ENCODE measurements around the gene SPTBN5.

SPTBN5 gene

GRCh38 chr15:41926185-41927056 is 32.6 kb upstream of the SPTBN5 start:
- no peak for DNase-seq

DNA sequence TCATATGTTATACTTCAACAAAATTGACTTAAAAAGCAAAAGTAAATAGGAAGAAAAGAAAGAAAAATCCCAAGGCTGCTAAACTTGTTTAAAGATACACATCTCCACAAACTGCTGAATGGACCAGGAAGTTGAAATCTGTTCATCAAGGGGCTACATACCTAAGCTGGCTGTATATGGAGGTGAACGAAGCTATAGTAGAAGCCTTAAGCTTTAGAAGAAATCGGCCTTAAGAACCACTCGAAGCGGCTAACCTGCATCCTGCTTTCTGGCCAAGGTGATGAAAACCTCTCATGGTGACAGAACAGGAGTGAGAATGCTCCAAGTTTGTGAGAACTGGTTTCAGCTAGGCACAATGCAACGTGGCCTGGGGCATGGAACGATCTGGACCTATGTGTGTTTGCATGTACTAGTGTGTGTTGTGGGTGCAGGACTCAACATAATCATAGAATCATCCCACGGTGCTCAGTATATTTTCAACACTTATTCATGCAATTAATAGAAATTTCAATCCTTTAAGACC is 31.3 kb upstream of the SPTBN5 start:
- DNase-seq: no peak

DNA sequence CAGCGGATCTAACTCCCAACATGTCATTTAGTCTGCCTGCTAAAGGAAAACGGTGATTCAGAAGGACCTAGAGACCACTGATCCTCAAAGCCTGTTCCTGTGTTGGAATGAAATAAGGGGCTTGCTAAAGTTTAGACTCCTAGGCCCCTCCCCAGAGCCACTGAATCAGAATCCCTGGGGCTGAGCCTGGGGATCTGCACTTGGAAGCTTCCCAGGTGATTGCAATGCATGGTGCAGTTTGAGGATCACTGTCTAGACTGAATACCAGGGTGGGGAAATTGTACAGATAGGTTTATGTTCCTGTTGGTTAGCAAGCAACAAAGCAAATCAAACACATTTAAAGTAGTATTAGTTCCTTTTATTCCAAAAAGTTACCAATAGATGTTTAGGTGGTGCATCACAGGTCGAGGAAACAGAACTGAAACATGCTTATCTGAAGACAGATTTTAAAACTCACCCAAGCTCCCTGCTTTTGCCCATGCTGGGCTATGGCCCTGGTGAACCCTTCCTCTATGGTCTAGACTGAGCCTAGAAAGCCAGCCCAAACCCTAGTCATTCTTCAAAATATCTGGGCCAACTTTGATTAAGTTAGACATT is 29.6 kb upstream of the SPTBN5 start:
- DNase-seq: no peak

GRCh38 chr15:41922353-41922752 is 28.5 kb upstream of the SPTBN5 start:
- DNase-seq: no peak

GRCh38 chr15:41921639-41922038 is 27.8 kb upstream of the SPTBN5 start:
- DNase-seq: no peak

GRCh38 chr15:41921167-41921566 is 27.3 kb upstream of the SPTBN5 start:
- DNase-seq: no peak

GRCh38 chr15:41919954-41920538 is 26.2 kb upstream of the SPTBN5 start:
- no peak for DNase-seq

DNA sequence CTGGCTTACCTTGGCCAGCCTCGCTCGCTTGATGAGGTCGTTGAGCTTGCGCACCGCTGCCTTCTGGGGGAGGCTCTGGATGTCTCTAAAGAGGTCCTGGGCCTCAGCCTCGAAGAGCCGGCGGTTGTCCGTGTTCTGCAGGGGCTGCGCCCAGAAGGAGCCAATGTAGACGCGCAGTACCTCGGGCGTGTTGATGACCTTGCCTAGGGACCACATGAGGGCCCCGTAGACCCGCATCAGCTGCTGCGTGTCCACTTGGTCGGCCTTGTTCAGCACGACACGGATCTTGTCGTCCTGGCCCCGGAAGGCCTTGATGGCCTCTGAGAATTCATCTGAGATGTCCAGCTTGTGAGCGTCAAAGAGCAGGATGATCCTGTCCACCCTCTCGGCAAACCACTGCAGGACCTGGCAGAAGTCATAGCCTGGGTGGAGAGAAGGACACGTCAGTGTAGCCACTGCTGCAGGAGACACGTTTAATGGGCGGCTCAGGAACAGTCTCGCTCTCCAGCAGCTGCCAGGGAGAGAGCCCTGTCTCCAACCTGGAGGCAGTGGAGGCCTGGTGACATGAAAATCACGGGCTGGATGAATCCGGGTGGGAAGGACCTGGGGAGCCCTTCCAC is 25.5 kb upstream of the SPTBN5 start:
- no peak for DNase-seq

- DNase-seq: no peak
Measured at GRCh38 chr15:41918506-41919126, 24.8 kb upstream of the SPTBN5 start.

DNA sequence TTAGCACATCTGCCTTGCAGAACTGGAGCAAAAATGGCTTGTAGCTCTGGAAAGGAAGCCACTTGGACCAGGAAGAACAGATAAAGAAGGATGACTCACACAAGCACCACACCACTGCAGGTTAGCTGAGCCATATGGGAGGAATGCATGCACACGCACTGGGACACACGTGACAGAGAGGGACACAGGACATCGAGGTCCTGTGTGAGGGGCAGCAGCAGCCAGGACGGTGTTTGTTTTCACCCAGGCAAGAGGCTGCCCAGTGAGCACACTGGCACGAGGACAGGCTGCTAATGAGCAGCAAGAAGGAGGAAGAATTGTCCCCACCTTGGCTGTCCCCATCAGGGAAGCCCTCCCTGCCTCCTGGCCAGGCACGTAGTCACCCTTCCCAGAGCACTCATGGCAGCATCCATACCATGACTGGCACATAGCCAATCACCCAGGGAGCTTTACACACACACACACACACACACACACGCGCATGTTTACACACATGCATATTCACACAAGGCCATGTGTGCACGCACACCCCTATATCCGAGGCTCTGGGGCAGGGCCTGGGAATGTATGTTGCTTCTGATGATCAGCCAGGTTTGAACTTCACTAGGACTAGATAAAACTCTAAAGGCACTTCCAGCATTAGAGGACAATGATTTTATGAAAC is 24.0 kb upstream of the SPTBN5 start:
- DNase-seq: no peak

- DNase-seq: no peak
Measured at GRCh38 chr15:41915255-41915994, 21.6 kb upstream of the SPTBN5 start.

- DNase-seq: no peak
Measured at GRCh38 chr15:41914411-41914810, 20.6 kb upstream of the SPTBN5 start.

DNA sequence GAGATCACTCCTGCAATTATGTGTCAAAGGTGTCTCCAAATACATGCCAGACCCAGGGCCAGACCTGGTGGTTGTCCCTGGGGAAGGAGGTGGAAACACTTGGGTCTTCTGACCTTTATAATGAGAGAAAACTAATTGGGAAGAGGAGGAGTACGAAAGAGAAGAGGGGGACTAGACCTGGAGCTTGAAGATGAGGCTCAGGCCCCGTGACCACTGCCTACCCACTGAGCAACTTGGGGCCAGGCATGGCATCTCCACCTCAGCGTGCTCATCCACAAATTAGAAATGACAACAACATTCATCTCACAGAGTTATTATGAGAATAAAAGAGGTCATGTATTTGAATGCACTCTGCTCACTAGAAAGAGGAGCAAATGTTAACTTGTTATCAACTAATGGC is 19.4 kb upstream of the SPTBN5 start:
- DNase-seq: no peak

DNA sequence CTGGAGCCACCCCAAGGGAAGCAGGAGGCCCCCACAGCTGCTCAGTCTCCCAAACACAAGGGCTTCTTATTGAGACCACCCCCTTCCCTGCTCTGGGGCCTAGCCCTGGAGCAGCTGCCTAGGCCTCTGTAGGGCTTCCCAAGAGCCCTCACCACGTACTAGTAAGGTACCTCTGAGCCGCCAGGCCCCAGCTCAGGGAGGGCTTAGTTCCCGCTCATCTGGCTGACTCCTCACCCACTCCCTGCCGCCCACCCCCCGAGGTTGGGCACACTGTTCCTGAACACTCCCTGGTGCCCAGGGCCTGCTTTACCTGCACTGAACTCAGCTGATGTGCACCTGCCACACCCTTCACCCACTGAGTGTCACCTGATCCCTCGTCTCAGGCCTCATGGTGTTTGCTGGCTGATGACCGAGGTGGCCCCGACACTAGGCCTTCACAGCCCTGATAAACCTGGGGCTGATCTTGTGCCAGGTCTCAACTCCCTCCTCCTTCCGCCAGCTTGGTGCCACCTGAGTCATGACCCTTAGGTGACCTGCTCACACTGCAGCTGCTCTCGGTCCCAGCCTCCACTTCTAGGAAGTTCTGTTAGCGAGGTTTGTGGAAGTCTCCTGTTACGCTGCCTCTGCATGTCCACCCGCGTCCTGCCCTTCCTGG is 18.0 kb upstream of the SPTBN5 start:
- DNase-seq: no peak

GRCh38 chr15:41908736-41909461 is 15.0 kb upstream of the SPTBN5 start:
- DNase-seq: no peak

DNA sequence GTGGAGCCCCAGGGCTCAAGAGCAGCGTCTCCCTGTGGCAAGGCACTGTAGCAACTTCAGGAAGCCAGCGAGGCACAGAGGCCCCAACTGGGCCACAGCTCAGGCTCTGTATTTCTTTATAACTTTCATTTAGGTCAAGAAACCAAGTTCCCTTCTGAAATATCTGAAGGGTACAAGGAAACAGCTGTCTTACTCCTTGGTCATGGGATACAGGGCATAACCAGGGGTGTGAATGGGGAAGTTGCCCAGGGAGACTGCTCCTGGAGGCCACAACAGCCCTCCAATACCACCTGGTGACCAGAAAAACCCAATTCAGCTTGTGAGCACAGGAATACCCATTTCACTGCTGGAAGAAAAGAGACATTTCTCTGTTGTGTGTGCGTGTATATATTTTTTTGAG is 13.3 kb upstream of the SPTBN5 start:
- no peak for DNase-seq

GRCh38 chr15:41906608-41907007 is 12.8 kb upstream of the SPTBN5 start:
- no peak for DNase-seq

DNA sequence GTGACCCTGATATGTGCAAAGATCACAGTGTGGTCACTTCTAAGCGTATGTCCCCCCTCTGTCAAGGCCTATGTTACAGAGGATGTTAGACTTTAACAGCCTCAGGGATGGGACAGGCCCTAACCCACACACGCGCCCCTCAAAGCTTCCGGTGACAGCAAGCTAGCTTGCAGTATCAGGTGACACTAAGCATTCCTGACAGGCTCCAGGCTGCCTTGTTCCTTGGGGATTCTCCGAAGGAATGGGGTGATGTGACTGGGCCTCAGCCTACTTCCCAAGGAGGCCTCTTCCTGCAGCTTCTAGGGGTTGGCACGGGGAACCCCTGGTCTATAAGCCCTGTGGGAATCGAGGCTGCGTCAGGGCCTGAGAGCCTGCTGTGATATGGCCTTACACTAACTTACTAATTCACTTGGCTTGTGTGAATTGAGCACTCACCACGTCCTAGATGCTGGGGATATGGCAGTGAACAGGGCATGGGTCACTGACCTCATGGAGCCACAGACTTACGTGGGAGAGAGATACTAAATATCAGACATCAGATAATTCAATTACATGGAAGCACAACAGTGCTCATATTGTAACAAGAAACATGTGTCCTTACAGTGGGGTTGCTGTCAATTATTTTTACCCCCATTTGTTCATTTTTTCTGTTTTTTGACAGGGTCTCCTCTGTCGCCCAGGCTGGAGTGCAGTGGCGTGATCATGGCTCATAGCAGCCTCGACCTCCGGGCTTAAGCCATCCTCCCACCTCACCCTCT is 11.4 kb upstream of the SPTBN5 start:
- no peak for DNase-seq

DNA sequence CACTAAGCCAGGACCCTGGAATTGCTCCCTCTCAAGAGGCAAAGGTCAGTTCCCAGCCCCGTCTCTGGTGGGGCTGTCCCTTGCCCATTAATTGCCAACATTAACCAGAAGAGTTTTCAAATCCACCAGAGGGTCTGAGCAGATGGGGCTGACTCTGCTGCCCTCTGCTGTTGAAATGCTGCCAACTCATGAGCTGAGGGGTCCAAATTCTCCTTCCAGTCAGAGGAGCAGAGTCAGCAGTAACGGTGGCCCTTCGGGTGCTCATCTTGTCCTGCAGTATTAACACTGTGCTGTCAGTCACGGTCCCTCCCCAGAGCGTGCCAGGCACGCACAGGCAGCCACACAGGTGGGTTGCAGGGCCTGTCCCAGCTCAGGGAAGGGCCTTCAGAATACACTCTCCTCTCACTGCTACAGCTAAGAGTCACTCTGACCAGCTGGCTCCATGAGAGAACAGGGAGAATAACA is 10.7 kb upstream of the SPTBN5 start:
- DNase-seq: peak; percentile 52 to 69

- DNase-seq: no peak
Measured at GRCh38 chr15:41903782-41904181, 9.9 kb upstream of the SPTBN5 start.

Measured in AML-193 (cell line).